ENCODE results near the gene KCNG1.

DNA sequence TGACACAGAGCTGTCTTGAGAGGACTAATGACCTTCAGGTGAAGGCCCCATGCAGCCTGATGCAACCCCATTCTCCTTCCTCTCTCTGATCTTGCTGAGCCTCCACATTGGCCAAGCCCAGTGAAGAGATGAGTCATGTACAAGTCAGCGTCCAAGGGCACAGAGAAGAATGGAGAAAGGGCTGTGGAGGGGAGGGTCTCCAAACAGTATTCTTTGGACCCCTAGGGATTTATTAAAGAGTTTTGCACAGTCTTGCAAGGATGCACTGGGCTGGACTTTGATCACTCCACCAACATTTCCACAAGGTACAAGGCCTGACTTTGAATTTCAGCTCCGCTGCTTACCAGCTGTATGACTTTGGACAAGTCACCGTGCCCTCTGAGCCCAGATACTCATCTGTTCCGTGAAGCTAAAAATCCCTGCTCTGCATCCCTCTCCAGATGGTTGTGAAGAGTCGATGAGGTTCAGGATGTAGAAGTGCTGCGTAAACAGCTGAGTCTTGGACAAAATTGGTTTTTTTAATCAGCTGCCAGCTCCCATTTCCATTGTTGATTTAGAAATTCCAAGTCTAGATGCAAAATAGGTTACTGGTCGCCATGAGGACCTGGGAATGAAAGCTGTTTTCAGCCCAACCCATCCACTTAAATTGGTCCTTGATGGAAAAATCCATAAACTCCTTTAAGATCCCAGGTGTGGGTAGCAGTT, 14.1 kb upstream of the KCNG1 start:
- TF ChIP-seq, protein P1, sequence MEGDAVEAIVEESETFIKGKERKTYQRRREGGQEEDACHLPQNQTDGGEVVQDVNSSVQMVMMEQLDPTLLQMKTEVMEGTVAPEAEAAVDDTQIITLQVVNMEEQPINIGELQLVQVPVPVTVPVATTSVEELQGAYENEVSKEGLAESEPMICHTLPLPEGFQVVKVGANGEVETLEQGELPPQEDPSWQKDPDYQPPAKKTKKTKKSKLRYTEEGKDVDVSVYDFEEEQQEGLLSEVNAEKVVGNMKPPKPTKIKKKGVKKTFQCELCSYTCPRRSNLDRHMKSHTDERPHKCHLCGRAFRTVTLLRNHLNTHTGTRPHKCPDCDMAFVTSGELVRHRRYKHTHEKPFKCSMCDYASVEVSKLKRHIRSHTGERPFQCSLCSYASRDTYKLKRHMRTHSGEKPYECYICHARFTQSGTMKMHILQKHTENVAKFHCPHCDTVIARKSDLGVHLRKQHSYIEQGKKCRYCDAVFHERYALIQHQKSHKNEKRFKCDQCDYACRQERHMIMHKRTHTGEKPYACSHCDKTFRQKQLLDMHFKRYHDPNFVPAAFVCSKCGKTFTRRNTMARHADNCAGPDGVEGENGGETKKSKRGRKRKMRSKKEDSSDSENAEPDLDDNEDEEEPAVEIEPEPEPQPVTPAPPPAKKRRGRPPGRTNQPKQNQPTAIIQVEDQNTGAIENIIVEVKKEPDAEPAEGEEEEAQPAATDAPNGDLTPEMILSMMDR (IDR thresholded peaks at IDR 0.05; ENCODE audit: poor library complexity): no peak
- no peak for TF ChIP-seq EZH2 (IDR thresholded peaks at IDR 0.05; ENCODE audit: borderline replicate concordance)
- TF ChIP-seq EZH2phosphoT487 (IDR thresholded peaks at IDR 0.05; ENCODE audit: low read depth, severe bottlenecking, unreplicated experiment): no peak

Measured in hepatocyte (in vitro differentiated cells).